ENCODE results near the gene RHOA. TPM values are rescaled to one million over a fixed set of nuclear protein-coding genes. Genes with fewer than 3 reads are reported as not detected.

Gene RHOA
- total and polyA plus RNA-seq, 2 of the 8 experiments (the other 6 are each of a cell fraction or from before 2014, with no cell fraction given) = 176 to 397 TPM

DNA sequence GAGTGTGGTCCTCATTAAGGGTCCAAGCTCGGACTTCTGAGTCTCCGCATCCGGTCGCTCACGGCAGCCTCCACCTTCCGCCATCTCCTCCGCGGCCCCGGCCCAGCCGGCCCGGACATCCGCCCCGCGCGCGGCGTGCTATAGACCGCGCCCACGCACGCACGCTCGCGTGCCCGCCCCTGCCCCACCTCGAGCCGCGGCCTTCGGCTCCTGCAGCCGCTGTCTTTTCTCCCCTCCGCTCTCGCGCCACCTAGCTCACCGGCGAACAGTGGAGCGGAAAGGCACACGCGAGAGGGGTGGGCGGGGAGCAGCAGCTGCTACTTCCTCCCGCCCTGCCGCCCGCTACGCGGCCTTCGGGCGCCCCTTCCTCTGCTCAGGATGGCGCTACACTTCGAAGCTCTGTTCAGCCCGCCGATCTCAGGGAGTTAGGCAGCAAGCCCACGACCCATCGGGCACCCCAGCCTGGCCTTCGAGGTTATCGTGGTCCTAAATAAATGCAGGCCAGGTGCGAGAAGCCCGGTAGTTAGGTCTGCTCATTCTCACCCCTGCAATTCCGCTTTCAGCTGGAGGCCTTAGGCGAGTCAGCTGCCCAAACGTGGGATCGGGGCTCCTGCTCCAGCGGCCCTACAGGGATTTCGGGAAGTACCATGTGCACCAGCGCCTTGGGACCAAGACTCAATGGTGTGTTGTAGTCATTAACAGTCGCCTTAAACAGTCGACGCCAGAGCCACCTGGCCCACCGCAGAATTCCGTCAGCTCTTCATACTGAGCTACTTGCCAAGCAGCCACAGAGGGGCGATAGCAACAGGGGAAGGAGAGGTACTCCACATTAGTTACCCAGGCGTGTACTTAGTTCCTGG is 71.6 kb downstream of the RHOA start, which contains the start of gene USP4 (continued):
- TF ChIP-seq EP300 (IDR thresholded peaks at IDR 0.05; ENCODE audit: borderline replicate concordance in 1 of 2, low read depth in 2 of 2, low read length in 2 of 2) = no peak
- no peak for TF ChIP-seq SRF (IDR thresholded peaks at IDR 0.05; ENCODE audit: low read depth, low read length)
- TF ChIP-seq EZH2 (IDR thresholded peaks at IDR 0.05; ENCODE audit: low read depth, low read length, severe bottlenecking) = no peak
- TF ChIP-seq ASH2L (IDR thresholded peaks at IDR 0.05; ENCODE audit: low read length) = peak; percentile 84
- no peak for TF ChIP-seq ZNF274 (IDR thresholded peaks at IDR 0.05; ENCODE audit: borderline replicate concordance, extremely low read depth, low read length)
- TF ChIP-seq SP1 (IDR thresholded peaks at IDR 0.05; ENCODE audit: low read depth, low read length) = no peak
- TF ChIP-seq KDM4A (IDR thresholded peaks at IDR 0.05; ENCODE audit: low read depth, low read length, severe bottlenecking) = peak; percentile 92
- TF ChIP-seq JUN (IDR thresholded peaks at IDR 0.05; ENCODE audit: low read depth, low read length) = no peak
- peak; percentile 38; the same call in 1 of the 2 replicates for TF ChIP-seq YY1 (IDR thresholded peaks at IDR 0.05; ENCODE audit: low read depth, low read length)
- no peak for TF ChIP-seq JUND (IDR thresholded peaks at IDR 0.05; ENCODE audit: low read length)
- TF ChIP-seq NRF1 (IDR thresholded peaks at IDR 0.05; ENCODE audit: low read depth, low read length) = no peak
- no peak for TF ChIP-seq SIX5 (IDR thresholded peaks at IDR 0.05; ENCODE audit: low read depth, low read length)
- 0 out of 2 replicates have a peak, but pooled peaks have one; percentile 34 for TF ChIP-seq TCF12 (IDR thresholded peaks at IDR 0.05; ENCODE audit: low read depth, low read length)
- no peak for TF ChIP-seq POU5F1 (IDR thresholded peaks at IDR 0.05; ENCODE audit: low read depth, low read length)
- TF ChIP-seq CBX5 (IDR thresholded peaks at IDR 0.05; ENCODE audit: low read depth, low read length) = no peak
- peak; percentile 18; the same call in 1 of the 2 replicates for TF ChIP-seq GTF2F1 (IDR thresholded peaks at IDR 0.05; ENCODE audit: borderline replicate concordance, low read depth, low read length)
- no peak for TF ChIP-seq RFX5 (IDR thresholded peaks at IDR 0.05; ENCODE audit: borderline replicate concordance, low read depth, low read length)
- no peak for TF ChIP-seq CBX8 (IDR thresholded peaks at IDR 0.05; ENCODE audit: borderline replicate concordance, low read depth, low read length)
- TF ChIP-seq KDM1A (IDR thresholded peaks at IDR 0.05; ENCODE audit: borderline replicate concordance, low read length) = no peak; the same call in 1 of the 2 replicates
- TF ChIP-seq EGR1 (IDR thresholded peaks at IDR 0.05; ENCODE audit: borderline replicate concordance, low read depth, low read length) = peak; percentile 72; the same call in 1 of the 2 replicates
- TF ChIP-seq SIRT6 (IDR thresholded peaks at IDR 0.05; ENCODE audit: low read length) = no peak
- TF ChIP-seq, protein P1, sequence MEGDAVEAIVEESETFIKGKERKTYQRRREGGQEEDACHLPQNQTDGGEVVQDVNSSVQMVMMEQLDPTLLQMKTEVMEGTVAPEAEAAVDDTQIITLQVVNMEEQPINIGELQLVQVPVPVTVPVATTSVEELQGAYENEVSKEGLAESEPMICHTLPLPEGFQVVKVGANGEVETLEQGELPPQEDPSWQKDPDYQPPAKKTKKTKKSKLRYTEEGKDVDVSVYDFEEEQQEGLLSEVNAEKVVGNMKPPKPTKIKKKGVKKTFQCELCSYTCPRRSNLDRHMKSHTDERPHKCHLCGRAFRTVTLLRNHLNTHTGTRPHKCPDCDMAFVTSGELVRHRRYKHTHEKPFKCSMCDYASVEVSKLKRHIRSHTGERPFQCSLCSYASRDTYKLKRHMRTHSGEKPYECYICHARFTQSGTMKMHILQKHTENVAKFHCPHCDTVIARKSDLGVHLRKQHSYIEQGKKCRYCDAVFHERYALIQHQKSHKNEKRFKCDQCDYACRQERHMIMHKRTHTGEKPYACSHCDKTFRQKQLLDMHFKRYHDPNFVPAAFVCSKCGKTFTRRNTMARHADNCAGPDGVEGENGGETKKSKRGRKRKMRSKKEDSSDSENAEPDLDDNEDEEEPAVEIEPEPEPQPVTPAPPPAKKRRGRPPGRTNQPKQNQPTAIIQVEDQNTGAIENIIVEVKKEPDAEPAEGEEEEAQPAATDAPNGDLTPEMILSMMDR (IDR thresholded peaks at IDR 0.05; ENCODE audit: control extremely low read depth in 1 of 3, insufficient read depth in 1 of 3, low read depth in 1 of 3, low read length in 3 of 3) = peak; percentile 42 to 71 (median 47)
